ENCODE results near the gene TBCD. TPM values are rescaled to one million over a fixed set of nuclear protein-coding genes. Genes with fewer than 3 reads are reported as not detected.

TBCD gene
- total RNA-seq, 1 donor from 2014 or later = 31.8 TPM

DNA sequence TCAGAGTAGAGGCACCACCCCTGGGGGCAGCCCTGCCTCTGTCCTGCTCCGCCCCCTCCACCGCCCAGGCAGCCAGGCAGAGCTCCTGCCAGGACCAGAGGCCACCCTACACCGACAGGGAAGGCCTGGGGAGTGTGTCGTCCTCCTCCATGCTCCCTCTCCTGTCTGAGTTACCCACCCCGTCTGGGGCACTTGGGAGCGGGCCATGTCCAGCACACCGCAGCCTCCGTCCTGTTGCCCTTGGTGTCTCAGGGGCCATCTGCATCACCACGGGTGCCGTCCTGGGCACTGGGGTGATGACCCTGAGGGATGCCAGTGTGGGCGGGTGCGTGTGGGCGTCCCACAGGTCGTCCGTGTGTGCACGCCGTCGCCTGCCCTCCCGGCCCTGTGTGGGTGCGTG, 153.3 kb downstream of the TBCD start:
- peaks cover 4% of the 10 kb centered on the region for H3K4me1 ChIP-seq (ENCODE audit: insufficient read depth, low read length)
- no peak for TF ChIP-seq EZH2 (IDR thresholded peaks at IDR 0.05; ENCODE audit: insufficient read depth, low read length)
- TF ChIP-seq, protein P1, sequence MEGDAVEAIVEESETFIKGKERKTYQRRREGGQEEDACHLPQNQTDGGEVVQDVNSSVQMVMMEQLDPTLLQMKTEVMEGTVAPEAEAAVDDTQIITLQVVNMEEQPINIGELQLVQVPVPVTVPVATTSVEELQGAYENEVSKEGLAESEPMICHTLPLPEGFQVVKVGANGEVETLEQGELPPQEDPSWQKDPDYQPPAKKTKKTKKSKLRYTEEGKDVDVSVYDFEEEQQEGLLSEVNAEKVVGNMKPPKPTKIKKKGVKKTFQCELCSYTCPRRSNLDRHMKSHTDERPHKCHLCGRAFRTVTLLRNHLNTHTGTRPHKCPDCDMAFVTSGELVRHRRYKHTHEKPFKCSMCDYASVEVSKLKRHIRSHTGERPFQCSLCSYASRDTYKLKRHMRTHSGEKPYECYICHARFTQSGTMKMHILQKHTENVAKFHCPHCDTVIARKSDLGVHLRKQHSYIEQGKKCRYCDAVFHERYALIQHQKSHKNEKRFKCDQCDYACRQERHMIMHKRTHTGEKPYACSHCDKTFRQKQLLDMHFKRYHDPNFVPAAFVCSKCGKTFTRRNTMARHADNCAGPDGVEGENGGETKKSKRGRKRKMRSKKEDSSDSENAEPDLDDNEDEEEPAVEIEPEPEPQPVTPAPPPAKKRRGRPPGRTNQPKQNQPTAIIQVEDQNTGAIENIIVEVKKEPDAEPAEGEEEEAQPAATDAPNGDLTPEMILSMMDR (IDR thresholded peaks at IDR 0.05; ENCODE audit: insufficient read depth, low read depth, low read length) = no peak
- H3K27ac ChIP-seq (ENCODE audit: low read depth, low read length) = no peak overlapping the region
- no peaks in the 10 kb centered on the region for H3K27me3 ChIP-seq (ENCODE audit: insufficient read depth, low read length)
- H3K4me1 Mint-ChIP-seq (ENCODE audit: low read depth, unreplicated experiment) = peaks cover 7% of the 10 kb centered on the region
- no peak overlapping the region for H3K4me2 ChIP-seq (ENCODE audit: low read length)
- H4K20me1 ChIP-seq (ENCODE audit: insufficient read depth, low read length) = no peaks in the 10 kb centered on the region
- H3K36me3 Mint-ChIP-seq (ENCODE audit: low read depth, unreplicated experiment) = peaks cover 13% of the 10 kb centered on the region
- FAIRE-seq (no peak), DNase-seq (ENCODE audit: low read depth) (no peak)
- H2AFZ ChIP-seq (ENCODE audit: low read depth, low read length) = no peak overlapping the region
- H3K4me3 Mint-ChIP-seq (ENCODE audit: unreplicated experiment) = no peak overlapping the region
- H3K9me3 Mint-ChIP-seq (ENCODE audit: unreplicated experiment) = no peaks in the 10 kb centered on the region
- no peak overlapping the region for H3K9ac ChIP-seq (ENCODE audit: low read length)
- no peaks in the 10 kb centered on the region for H3K9me3 ChIP-seq (ENCODE audit: insufficient read depth, low read depth, low read length)
- H3K36me3 ChIP-seq (ENCODE audit: insufficient read depth, low read length) = no peaks in the 10 kb centered on the region
- H3K27ac Mint-ChIP-seq (ENCODE audit: unreplicated experiment) = no peak overlapping the region
- no peaks in the 10 kb centered on the region for H3K79me2 ChIP-seq (ENCODE audit: insufficient read depth, low read length)
- no peak overlapping the region for H3K4me3 ChIP-seq (ENCODE audit: insufficient read depth, low read depth, low read length)
- peaks cover 2% of the 10 kb centered on the region for H3K27me3 Mint-ChIP-seq (ENCODE audit: low read depth, unreplicated experiment)

DNA sequence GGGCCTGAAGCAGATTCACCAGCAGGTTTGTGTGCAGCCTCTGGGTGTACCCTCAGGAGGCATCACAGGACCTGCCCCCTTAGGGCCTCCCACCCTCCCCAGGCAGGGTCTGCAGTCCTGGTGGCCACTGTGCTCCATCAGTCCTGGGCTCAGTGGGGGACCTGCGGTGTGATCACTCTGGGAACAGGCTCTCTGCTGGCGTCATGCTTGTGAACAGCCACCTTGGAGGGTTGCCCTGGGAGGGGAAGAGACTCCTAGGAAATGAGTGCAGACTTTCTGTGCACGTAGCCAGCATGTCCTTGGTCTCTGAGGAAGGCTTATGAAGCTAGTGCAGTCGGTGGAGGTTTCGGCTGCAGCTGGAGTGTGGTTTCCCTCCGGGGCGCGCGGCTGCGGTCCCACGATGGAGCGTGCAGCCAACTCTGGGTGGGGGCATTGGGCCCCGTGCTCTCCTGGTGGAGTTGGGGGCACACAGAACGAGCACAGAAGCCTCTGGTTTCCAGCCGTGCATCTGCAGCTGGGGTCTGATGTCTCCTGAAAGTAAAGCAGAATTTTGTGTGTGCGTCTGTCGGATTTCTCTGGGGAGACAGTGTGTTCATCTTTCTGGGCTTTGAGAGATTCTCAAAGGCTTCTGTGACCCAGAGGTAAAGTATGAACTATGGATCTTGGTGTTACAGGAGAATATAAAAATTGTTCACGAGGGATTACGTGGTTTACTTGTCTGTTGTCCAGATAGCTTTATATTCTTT, 156.1 kb downstream of the TBCD start:
- DNase-seq (ENCODE audit: low read depth) (no peak), FAIRE-seq (no peak)
- Histone ChIP-seq H3K27ac (ENCODE audit: low read depth, low read length) (no peak overlapping the region), H4K20me1 (ENCODE audit: insufficient read depth, low read length) (no peaks in the 10 kb centered on the region), H3K27me3 (ENCODE audit: insufficient read depth, low read length) (no peaks in the 10 kb centered on the region), H3K36me3 (ENCODE audit: insufficient read depth, low read length) (no peaks in the 10 kb centered on the region), H3K4me3 (ENCODE audit: insufficient read depth, low read depth, low read length) (no peak overlapping the region), H2AFZ (ENCODE audit: low read depth, low read length) (no peak overlapping the region), H3K4me2 (ENCODE audit: low read length) (no peak overlapping the region), H3K4me1 (ENCODE audit: insufficient read depth, low read length) (no peaks in the 10 kb centered on the region), H3K79me2 (ENCODE audit: insufficient read depth, low read length) (no peaks in the 10 kb centered on the region), H3K9me3 (ENCODE audit: insufficient read depth, low read depth, low read length) (no peaks in the 10 kb centered on the region), H3K9ac (ENCODE audit: low read length) (no peak overlapping the region)
- peaks cover 2% of the 10 kb centered on the region for H3K27me3 Mint-ChIP-seq (ENCODE audit: low read depth, unreplicated experiment)
- no peaks in the 10 kb centered on the region for H3K4me1 Mint-ChIP-seq (ENCODE audit: low read depth, unreplicated experiment)
- peaks cover 4% of the 10 kb centered on the region for H3K36me3 Mint-ChIP-seq (ENCODE audit: low read depth, unreplicated experiment)
- H3K27ac Mint-ChIP-seq (ENCODE audit: unreplicated experiment) = no peak overlapping the region
- no peak overlapping the region for H3K4me3 Mint-ChIP-seq (ENCODE audit: unreplicated experiment)
- no peak for TF ChIP-seq EZH2 (IDR thresholded peaks at IDR 0.05; ENCODE audit: insufficient read depth, low read length)
- TF ChIP-seq, protein P1 (IDR thresholded peaks at IDR 0.05; ENCODE audit: insufficient read depth, low read depth, low read length) = no peak
- H3K9me3 Mint-ChIP-seq (ENCODE audit: unreplicated experiment) = no peaks in the 10 kb centered on the region

DNA sequence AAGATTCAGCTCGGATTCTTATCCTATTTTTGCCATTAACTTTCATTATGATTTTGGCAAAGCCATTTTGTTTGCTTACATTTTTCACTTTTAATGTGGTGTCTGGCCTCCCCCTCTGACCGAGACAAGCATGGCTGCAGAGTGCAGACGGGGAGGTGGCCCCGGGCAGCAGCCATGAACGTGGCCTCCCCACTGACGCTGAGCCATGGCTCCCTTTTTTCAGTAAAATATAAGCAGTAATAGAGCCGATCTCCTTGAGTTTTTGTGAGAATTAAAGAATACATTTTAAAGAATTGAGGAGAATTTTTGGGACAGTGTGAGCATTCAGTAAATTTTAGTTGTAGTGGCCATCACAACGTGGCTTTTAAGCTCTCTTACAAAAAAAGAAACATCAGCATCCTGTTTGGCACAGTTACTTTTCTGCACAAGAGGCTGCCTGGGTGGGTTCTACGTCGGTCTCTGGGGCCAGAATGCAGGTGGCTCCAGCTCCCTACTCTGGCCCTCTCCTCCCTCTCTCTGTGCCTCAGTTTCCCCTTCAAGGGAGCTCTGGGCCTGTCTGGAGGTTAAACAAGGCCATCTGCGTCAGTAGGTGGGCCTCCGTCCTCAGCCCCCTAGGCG, 156.8 kb downstream of the TBCD start:
- no peaks in the 10 kb centered on the region for H3K4me1 ChIP-seq (ENCODE audit: insufficient read depth, low read length)
- Mint-ChIP-seq H3K4me3 (ENCODE audit: unreplicated experiment) (no peak overlapping the region), H3K9me3 (ENCODE audit: unreplicated experiment) (no peaks in the 10 kb centered on the region), H3K27ac (ENCODE audit: unreplicated experiment) (no peak overlapping the region), H3K36me3 (ENCODE audit: low read depth, unreplicated experiment) (peaks cover 4% of the 10 kb centered on the region), H3K4me1 (ENCODE audit: low read depth, unreplicated experiment) (no peaks in the 10 kb centered on the region), H3K27me3 (ENCODE audit: low read depth, unreplicated experiment) (peaks cover 2% of the 10 kb centered on the region)
- H4K20me1 ChIP-seq (ENCODE audit: insufficient read depth, low read length) = no peaks in the 10 kb centered on the region
- H3K4me2 ChIP-seq (ENCODE audit: low read length) = no peak overlapping the region
- H3K27me3 ChIP-seq (ENCODE audit: insufficient read depth, low read length) = no peaks in the 10 kb centered on the region
- TF ChIP-seq, protein P1 (IDR thresholded peaks at IDR 0.05; ENCODE audit: insufficient read depth, low read depth, low read length) = no peak
- TF ChIP-seq EZH2 (IDR thresholded peaks at IDR 0.05; ENCODE audit: insufficient read depth, low read length) = no peak
- H3K9me3 ChIP-seq (ENCODE audit: insufficient read depth, low read depth, low read length) = no peaks in the 10 kb centered on the region
- H3K79me2 ChIP-seq (ENCODE audit: insufficient read depth, low read length) = no peaks in the 10 kb centered on the region
- H3K4me3 ChIP-seq (ENCODE audit: insufficient read depth, low read depth, low read length) = no peak overlapping the region
- H3K27ac ChIP-seq (ENCODE audit: low read depth, low read length) = no peak overlapping the region
- no peak overlapping the region for H2AFZ ChIP-seq (ENCODE audit: low read depth, low read length)
- no peak for DNase-seq (ENCODE audit: low read depth)
- no peak overlapping the region for H3K9ac ChIP-seq (ENCODE audit: low read length)
- H3K36me3 ChIP-seq (ENCODE audit: insufficient read depth, low read length) = no peaks in the 10 kb centered on the region
- FAIRE-seq = no peak
